Measurements from ENCODE around the gene NAALAD2.
"Not testable (repeated sequence)": the region's sequence is repeated elsewhere in the genome, so short reads cannot be mapped to it uniquely, and the experiment has no call there.

NAALAD2 gene

DNA sequence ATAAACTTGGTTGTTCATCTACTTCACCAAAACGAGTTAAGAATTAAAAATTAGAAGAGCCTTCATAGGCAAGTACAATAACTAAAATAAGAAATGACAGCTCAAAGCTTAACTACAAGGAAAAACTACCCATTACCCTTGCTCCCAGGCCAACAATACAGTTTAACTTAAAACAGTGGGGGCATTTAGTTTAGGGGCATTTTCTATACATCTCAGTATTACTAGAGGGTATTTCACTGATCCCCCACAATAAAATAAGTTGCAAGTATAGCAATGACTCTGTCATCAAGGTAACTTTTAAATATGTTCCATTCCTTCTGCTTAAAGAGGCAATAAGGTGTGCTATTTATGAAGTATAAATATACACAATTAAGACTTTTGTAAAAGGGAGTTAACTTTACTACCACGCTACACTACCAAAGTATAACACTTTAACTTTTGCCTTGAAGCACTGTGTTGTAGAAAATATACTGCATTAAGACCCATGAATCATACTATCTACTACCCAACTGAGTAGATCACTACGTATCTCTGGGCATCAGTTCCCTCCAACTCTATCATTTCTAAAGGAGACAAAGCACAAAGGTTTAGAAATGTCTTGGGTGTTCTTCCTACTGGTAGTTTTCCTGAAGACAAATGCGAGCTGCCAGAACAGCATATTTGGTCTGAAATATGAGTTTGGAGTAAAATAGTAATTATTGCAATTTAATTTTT, 58.6 kb downstream of the NAALAD2 start:
- DNase-seq (ENCODE audit: low read depth), result no peak

DNA sequence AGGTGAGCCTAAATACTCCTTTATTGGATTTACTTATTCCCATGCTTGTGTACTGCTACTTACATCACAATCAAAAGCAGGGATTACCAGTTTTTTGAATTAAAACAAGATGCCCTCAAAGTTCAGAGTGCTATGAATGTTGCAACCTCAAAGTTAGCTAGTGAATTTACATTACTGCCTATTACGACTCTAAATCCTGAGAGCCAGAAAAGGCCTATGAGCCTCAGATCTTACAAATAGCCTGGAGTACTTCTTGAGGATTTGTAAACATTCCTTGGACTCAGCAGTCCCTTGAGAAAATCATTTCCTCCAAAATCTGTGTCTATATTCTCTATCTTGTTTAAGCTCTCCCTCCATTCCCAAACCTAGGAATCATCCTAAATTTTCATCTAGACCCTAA, 62.9 kb downstream of the NAALAD2 start:
- DNase-seq (ENCODE audit: low read depth), result peak; percentile 3

DNA sequence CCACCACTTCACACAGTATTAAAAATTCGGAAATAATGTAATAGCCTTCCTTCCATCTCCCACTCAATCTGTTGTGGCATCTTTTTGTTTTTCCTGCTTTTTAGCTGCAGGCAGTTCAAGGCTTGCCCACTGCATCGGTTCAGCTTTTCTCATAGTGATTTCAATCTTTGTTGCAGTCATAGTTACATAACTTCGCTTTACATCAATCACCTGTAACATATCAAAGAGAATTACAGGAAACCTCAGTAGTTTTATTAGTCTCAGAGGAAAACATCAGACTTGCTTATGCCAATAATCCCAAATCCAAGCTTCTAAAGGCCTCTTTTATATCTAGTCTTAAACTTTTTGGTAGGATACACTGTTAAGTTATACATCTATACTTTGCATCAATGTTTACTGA, 67.9 kb downstream of the NAALAD2 start:
- no peak for DNase-seq (ENCODE audit: low read depth)

DNA sequence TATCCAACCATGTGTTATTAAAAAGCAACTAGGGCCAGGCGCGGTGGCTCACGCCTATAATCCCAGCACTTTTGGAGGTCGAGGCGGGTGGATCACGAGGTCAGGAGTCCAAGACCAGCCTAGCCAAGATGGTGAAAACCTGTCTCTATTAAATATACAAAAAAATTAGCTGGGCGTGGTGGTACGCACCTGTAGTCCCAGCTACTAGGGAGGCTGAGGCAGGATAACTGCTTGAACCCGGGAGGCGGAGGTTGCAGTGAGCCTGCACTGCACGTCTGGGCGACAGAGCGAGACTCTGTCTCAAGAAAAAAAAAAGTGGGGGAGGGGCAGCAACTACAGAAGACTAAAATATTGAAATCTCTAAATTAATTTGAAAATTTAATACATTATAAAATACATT, 69.9 kb downstream of the NAALAD2 start:
- no peak for DNase-seq (ENCODE audit: low read depth)

DNA sequence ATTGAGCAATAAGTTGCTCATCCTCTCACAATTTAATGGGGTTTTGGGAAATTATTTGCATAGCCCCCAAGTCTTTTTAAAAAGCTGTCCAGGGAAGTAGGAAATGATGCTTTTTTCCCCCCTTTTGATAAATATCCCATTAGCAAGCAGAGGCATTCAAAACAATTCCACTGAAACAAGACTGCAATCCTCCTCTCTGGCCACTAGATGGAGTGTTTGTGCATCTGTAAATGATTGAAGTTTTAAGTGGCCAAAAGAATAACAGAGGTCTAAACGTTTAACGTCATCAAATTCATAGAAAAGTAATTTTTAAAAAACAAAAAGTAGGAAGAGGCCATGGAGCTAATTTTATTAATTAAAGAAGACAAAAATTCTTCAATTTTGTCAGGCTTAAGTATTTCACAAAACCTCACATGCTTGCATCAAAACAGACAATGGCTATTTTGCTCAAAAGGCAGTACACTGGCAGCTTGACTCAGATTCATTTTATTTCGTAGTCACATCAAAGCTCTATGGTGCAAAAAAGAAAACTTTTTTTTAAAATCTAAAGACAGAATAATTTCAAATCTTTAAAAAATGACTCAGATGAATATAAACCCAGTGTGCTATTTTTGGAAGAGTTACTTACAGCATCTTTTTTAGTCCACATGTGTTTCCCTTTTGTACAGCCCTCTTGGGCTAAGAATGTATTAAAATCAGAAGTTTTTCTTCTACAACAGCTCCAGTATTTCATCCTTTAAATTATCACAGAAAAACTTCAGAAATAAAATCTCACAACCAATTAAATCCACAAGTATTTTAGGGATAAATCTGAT, 70.6 kb downstream of the NAALAD2 start:
- DNase-seq (ENCODE audit: low read depth), result peak; percentile 62

DNA sequence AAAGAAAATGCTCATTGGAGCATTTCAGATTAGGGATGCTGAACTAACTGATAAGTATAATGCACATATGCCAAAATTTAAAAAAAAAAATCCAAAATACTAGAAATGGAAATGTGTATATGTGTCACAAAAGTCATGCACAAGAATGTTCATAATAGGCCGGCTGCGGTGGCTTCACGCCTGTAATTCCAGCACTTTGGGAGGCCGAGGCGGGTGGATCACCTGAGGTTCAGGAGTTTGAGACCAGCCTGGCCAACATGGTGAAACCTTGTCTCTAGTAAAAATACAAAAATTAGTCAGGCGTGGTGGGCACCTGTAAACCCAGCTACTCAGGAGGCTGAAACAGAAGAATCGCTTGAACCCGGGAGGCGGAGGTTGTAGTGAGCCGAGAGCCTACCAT, 73.5 kb downstream of the NAALAD2 start:
- not testable (repeated sequence) for DNase-seq (ENCODE audit: low read depth)

DNA sequence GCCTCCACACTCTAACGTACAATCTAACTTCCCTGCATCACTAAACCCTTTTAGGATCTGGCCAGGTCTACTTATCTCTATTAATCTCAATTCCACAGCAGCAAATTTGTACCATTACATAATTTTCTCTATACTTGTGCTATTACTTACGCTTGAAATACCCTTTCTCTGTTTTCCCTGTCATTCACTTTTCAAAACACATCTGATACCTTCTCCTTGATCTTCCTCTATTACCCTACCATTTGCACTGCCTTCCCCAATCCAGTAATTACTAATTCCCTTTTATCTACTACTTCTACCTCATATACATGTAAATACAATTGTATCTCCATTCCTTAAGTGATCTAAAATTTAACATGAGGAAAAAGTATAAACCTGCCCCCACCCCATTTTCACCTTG, 74.4 kb downstream of the NAALAD2 start:
- no peak for DNase-seq (ENCODE audit: low read depth)

DNA sequence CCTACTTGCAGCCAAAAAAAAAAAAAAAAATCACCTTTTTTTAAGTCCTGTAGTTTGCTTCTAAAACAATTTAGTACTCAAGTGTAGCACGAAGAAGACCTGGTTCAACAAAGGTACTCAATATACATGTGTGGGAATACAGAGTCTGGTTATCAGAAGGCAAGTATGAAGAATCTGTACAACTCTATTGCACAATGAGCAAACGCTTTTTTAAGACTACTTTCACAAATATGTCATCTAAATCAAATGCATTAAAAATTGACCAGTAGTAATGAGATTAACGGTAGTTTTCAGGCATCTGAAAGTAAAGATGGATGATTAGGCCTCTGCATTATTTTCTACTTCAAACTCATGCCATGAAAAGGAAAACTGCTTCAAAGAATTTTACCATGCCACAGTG, 78.9 kb downstream of the NAALAD2 start:
- DNase-seq (ENCODE audit: low read depth), result no peak

DNA sequence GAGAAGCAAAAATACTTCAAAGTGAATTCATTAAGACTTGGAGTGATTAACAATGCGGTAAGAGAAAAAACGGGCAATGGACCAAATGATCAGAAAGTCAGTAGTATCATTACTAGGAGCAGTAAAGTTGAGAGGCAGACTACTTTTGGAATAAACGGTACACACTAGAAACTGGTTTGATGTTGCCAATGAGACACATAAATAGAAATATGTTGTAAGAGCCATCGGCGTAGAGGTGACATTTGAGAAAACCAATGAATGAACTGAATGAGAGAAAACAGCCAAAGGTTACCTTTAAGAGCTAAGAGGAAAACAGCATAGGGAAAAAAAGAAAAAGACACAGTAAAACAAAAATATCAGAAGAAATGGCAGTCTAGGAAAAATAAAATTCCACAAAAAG, 82.1 kb downstream of the NAALAD2 start:
- no peak for DNase-seq (ENCODE audit: low read depth)

DNA sequence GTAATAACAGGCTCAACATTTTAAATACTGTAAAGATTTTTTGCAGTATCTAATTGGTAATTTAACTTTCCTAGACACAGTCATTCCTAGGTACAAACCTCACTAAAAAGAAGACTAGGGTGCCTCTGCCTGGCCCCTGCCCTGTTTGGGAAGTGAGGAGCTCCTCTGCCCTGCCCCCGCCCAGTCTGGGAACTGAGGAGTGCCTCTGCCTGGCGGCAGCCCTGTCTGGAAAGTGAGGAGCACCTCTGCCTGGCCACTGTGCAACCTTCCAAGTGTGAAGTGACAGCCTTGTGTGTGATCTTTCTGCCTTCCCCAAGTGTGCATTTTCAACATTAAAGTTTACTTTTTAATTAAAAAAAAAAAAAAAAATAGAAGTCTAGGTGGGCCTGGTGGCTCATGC, 84.1 kb downstream of the NAALAD2 start:
- DNase-seq (ENCODE audit: low read depth), result no peak

DNA sequence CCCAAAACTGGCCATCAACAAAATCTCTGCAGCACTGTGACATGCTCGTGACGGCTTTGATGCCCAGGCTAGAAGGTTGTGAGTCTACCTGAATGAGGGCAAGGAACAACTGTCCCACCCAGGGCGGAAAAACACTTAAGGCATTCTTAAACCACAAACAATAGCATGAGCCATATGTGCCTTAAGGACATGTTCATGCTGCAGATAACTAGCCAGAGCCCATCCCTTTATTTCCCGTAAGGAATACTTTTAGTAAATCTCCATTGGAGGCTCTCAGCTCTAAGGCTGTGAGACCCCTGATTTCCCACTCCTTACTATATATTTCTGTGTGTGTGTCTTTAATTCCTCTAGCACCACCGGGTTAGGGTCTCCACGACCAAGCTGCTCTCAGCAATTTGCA, 85.0 kb downstream of the NAALAD2 start:
- no peak for DNase-seq (ENCODE audit: low read depth)

DNA sequence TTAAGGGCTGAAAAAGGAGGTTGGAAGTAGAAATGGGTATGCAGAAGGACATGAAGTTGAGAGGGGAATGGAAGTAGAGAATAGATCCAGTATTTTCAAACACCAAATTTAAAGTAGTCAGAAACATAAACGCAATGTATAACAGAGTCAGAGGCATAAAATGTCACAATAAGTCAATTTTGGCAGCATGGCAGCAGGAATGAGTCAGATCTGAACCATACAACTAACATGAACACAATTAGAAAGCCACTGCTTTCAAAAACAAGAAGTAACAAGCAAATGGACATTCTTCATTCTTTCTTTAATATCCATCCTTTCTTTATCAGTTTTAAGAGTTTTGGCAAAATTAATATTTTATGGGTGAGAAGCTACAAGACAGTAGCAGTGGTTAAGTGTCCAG, 85.9 kb downstream of the NAALAD2 start:
- peak; percentile 61 for DNase-seq (ENCODE audit: low read depth)

DNA sequence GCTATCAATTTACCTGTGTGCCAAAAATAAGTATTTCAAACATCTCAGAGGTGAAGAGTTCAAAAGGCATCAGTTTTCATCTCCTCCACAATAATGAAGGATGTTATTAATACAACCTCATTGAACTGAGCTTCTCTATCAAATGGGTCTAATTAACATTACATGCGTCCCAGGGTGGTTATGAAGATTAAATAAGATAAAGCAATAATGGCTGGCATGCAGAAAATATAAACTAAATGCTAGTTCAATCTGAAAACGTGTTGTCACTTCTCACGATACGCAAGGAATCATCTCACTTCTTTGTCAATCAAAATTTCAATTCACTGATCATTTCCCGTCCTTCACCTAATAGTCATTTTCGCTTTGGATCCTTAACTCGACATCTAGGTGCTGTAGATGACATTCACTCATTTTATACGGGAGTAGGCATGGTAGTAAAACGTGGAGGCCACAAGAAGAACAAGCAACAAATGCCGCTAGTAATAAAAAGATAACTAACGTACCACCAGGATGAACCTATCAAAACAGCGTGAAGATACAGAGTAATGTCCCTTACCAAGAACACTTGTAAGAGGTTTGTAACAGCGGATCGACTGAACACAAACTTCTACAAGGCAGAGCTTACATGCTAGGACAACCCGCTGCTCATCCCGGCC, 87.5 kb downstream of the NAALAD2 start:
- DNase-seq (ENCODE audit: low read depth), result no peak

DNA sequence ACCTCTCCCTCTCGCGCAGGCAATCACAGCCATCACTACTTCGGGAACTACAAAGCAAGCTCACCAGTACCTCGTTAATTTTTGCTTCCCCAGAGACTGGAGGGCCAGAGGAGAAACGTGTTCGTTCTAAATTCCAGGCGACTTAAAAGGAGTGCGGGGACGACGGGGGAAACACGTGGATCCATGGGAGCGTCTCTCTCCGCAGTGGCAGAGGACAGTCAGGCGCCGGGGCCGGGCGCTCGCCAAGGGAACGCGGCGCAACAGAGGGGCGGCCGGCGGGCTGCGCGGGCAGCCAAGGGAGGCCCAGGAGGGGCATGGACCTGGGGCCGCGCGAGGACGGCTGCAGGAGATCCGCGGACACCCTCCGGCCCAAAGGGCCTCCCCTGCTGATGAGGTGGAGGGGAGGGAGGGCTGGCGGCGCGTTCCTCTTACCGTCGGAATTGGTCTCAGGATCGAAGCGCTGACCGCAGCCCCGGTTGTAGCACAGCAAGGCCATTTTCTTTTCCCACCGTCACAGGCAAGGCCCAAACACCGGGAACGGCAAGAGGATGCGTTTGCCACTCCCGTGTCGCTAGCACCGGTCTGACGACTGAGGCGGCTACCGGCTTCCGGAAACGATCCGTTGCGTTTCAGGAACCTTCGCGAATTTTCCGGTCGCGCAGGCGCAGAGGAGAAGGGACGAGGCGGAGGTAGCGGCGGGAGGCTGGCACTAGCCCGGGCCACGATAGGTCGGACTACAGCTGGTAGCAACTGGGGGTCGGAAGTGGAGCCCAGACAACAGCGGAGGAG, 88.2 kb downstream of the NAALAD2 start, which contains the start of gene CHORDC1:
CHORDC1 (minus strand) TSS at position 591 of the 789 bp plus-strand sequence; CDS start at position 496, 95 bp downstream.
- peak; percentile 74 for DNase-seq (ENCODE audit: low read depth)

DNA sequence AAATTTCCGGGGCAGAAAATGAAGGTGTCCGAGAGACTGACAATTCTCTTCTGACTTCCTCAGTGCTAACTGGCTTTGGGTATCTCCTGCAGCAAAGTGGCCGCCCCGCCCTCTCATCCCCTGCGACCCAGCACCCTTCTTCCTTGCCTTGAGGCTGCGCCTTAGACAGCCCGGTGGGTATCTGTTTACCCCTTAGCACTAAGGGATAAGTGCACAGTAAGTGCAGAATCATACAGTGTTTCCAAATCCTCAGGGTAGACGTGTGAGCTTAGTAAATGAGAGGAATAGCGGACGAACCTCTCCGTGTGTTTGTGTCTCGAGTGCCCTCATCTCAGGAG, 88.8 kb downstream of the NAALAD2 start:
- DNase-seq (ENCODE audit: low read depth), result no peak

DNA sequence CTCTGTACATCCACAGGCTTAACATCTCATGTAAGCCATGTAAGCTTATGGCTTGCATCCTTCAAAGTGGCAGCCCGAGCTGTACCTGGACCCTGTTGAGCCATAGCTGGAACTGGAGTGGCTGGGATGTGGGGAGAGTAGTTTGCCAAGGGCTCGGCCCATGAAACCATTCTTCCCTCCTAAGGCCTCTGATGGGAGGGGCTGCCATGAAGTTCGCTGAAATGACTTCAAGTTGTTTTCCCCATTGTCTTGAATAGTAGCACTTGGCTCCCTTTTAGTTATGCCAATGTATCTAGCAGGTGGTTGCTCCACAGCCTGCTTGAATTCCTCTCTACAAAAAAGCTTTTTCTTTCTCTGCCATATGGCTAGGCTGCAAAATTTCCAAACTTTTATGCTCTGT, 93.6 kb downstream of the NAALAD2 start:
- no peak for DNase-seq (ENCODE audit: low read depth)

DNA sequence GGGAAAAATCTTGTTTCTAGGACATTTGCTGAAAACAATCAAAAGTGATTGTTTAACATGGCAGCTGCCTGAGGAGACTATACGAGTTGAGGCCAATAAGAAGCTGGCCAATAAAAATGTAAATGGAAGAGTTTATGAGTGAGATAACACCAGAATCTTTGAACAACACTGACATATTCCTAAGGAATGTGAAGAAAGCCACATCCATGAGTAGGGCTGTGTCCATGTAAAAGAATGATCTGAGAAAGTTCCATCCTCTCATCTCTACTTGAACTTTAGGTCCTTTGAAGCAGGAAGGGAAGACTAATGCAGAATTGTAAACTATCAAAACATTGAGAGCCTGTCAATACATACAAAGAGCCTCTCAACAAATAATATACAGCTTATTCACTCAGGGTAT, 95.3 kb downstream of the NAALAD2 start:
- DNase-seq (ENCODE audit: low read depth), result peak; percentile 71

DNA sequence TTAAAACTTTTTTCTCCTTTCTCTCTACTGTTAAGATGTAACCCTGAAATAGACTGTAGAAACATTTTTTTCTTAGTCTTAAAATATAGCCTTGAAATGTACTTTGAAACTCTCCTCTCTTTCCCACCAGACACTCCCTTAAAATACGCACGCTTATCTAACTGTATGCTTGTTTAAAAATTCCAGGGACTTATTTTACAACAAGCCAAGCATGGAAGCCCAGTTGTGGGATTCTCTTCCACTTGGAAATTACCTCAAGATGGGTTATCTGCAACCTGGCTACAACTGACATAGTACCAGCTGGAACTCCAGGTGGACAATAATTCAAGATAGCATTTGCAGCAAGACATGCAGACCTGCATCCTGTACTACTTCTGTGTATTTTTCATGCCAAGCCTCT, 100.5 kb downstream of the NAALAD2 start:
- peak; percentile 42 for DNase-seq (ENCODE audit: low read depth)

DNA sequence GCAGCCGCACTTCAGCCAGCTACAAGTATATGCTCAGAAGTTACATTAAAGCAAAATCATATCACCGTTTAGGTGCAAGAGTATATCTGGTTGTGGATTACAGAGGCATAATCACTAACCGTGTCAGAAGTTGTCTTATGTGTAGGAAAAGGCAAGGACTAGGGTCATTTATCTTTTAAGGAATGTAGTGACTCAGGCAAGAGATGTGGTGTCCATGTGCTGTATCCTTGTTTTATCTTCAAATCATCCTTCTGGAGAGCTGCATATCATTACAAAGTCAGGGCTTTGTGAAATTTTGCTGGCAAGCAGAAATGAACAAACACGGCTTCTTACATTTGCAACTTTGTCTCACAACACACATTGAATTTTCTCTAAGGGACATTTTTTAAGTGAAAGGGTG, 101.1 kb downstream of the NAALAD2 start:
- DNase-seq (ENCODE audit: low read depth), result peak; percentile 87

DNA sequence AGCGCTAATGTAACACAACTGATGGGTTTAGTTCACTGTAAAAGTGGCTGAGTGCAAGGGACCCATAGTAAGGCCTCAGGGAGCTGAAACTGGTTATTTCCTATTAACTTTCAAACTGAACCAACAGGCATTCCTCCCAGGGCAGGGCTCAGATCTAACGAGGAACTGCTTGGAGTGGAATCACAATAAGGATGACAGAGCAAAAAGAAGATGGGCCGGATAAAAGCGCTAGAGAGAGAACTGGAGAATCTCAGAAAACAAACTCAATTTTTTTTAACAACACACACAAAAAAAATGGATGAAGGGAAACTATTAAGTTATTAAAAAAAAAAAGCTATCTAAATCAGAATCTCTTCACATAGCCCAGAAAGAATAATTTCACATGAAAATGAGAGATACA, 102.5 kb downstream of the NAALAD2 start:
- no peak for DNase-seq (ENCODE audit: low read depth)

DNA sequence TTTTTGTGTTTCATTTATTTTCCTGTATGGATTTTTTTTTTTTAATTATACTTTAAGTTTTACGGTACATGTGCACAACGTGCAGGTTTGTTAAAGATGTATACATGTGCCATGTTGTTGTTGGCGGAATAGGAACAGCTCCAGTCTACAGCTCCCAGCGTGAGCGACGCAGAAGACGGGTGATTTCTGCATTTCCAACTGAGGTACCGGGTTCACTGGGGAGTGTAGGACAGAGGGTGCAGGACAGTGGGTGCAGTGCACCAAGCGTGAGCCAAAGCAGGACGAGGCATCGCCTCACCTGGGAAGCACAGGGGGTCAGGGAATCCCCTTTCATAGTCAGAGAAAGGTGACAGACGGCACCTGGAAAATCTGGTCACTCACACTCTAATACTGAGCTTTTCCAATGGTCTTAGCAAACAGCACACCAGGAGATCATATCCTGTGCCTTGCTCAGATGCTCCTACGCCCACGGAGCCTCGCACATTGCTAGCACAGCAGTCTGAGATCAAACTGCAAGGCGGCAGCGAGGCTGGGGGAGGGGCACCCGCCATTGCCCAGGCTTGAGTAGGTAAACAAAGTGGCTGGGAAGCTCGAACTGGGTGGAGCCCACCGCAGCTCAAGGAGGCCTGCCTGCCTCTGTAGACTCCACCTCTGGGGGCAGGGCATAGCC, 105.6 kb downstream of the NAALAD2 start:
- not testable (repeated sequence) for DNase-seq (ENCODE audit: low read depth)

DNA sequence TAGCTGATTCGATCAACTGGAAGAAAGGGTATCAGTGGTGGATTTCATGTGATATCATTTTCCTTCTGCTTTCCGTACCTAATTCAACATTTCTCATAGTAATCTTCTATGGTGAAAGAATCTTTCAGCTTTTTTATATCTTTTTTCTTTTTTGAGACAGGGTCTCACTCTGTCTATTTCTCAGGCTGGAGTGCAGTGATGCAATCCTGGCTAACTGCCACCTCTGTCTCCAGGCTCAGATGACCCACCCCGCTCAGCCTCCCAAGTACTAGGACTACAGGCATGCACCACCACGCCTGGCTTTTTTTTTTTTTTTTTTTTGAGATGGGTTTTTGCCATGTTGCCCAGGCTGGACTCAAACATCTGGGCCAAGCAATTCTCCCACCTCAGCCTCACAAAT, 107.0 kb downstream of the NAALAD2 start:
- DNase-seq (ENCODE audit: low read depth), result no peak

Data from amniotic epithelial cell (primary cell).